Measurements from ENCODE around the gene PSMD10. TPM values are rescaled to one million over a fixed set of nuclear protein-coding genes. Genes with fewer than 3 reads are reported as not detected.
A peak's percentile ranks its signal among the peaks of the same experiment; 100 is the strongest.

PSMD10 gene, protein sequence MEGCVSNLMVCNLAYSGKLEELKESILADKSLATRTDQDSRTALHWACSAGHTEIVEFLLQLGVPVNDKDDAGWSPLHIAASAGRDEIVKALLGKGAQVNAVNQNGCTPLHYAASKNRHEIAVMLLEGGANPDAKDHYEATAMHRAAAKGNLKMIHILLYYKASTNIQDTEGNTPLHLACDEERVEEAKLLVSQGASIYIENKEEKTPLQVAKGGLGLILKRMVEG
- 10 to 100 TPM; 32.9 to 33.7 TPM for total RNA-seq

DNA sequence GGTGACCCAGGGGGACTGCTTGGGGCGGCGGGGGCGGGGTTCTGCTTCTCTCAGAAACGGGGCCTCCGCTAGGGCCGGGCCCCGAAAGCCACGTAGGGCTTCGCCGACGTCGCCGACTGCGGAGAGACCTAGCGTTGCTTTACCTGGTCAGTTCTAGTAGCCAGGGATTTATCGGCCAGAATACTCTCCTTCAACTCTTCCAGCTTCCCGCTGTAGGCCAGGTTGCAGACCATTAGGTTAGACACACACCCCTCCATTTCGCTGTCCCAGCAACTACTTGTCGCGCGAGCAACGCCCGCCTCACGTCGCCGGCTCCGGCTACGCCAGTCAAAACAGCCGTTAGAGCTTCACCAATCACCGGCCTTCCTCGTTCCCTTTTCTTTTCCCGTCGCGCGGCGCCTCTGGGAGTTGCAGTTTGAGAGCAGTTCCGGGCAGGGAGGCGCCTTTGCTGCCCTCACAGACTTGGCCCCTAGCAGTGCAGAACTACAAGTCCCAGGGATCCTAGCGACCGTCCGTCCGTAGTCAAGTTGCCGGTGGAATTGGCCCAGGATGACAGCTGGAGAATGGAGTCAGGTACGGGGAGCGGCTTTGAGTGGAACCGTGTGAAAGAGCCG is at the start of gene PSMD10, which contains the start of gene ATG4A:
Gene PSMD10, minus strand, starts transcription at position 279 of the 614 bp plus-strand sequence. Its CDS starts 22 bp downstream, at position 257.
Gene ATG4A, plus strand, starts transcription at position 515 of the 614 bp plus-strand sequence. Its CDS starts 49 bp downstream, at position 564.
- Mint-ChIP-seq H3K36me3 (ENCODE audit: low read depth) (no peaks in the 10 kb centered on the region), H3K4me1 (peaks cover 19% of the 10 kb centered on the region), H3K4me3 (no peak within 1 kb of the TSS), H3K27ac (no peak within 1 kb of the TSS), H3K27me3 (no peaks in the 10 kb centered on the region), H3K9me3 (no peaks in the 10 kb centered on the region)
- ChIA-PET CTCF (no interaction called here), POLR2A (no interaction called here)
- DNase-seq, result peak; percentile 93

DNA sequence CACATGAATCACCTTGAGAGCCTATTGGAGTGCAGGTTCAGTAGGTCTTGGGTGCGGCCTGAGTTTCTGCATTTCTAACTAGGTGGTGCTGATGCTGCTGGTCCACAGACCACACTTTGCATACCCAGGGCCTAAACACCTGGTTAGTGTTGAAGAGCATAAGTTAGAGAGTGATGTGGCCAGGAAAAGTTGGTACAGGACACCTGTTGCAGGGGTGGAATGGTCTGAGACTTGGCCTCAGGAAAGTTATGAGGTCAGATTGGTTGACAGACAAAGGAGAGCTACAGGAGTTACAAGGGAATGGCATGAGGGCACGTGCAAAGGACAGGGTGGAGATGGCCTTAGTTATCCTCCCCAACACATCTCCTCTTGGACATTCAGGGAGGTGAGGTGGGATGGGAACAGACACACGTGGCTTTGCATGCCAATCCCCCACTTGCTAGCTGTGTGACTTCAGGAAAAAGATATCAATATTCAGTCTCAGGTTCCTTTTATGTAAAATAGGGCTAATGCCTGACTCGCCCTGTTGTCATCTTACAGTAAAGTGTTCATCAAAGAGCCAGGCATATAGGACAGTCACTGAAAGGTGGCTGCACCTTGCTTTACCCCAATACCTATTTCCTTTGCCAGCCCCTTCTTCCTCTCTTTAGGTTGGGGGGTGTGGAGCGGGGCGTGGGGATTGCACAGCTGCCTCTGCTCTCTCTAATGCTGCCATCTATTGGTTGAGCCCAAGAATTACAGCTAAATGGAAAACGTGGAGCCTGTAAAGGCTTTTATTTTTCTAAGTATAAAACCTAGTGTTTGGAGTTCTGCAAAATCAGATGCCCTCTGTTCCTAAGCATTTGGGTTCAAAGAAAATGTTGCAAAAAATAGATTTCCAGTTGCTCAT is 47.7 kb upstream of the PSMD10 start:
- ChIA-PET CTCF (interaction anchor here (1.2 to 1.3 kb wide), 2 partner anchors 12 to 14 kb away, joined by 3 to 4 read pairs; no protein-coding TSS in a partner anchor), POLR2A (no interaction called here)
- Mint-ChIP-seq H3K36me3 (ENCODE audit: low read depth) (peaks cover 7% of the 10 kb centered on the region), H3K4me1 (no peaks in the 10 kb centered on the region), H3K27ac (no peak overlapping the region), H3K4me3 (no peak overlapping the region), H3K27me3 (no peaks in the 10 kb centered on the region), H3K9me3 (no peaks in the 10 kb centered on the region)
- no peak for DNase-seq

- peaks cover 14% of the 10 kb centered on the region for H3K36me3 Mint-ChIP-seq (ENCODE audit: low read depth)
- DNase-seq, result no peak
- H3K4me3 Mint-ChIP-seq, result no peak overlapping the region
- POLR2A ChIA-PET, result no interaction called here
- CTCF ChIA-PET, result no interaction called here
- H3K27me3 Mint-ChIP-seq, result no peaks in the 10 kb centered on the region
- no peaks in the 10 kb centered on the region for H3K9me3 Mint-ChIP-seq
- H3K27ac Mint-ChIP-seq, result no peak overlapping the region
- H3K4me1 Mint-ChIP-seq, result no peaks in the 10 kb centered on the region
Measured at GRCh38 chrX:108134724-108135123, 43.4 kb upstream of the PSMD10 start.

GRCh38 chrX:108132876-108133275 is 41.5 kb upstream of the PSMD10 start:
- Mint-ChIP-seq H3K27me3 (no peaks in the 10 kb centered on the region), H3K27ac (no peak overlapping the region), H3K4me1 (no peaks in the 10 kb centered on the region), H3K36me3 (ENCODE audit: low read depth) (peaks cover 14% of the 10 kb centered on the region), H3K9me3 (no peaks in the 10 kb centered on the region), H3K4me3 (no peak overlapping the region)
- ChIA-PET CTCF (no interaction called here), POLR2A (no interaction called here)
- no peak for DNase-seq

GRCh38 chrX:108132034-108132433 is 40.7 kb upstream of the PSMD10 start:
- ChIA-PET CTCF (no interaction called here), POLR2A (no interaction called here)
- no peaks in the 10 kb centered on the region for H3K4me1 Mint-ChIP-seq
- no peak for DNase-seq
- H3K27ac Mint-ChIP-seq, result no peak overlapping the region
- H3K9me3 Mint-ChIP-seq, result no peaks in the 10 kb centered on the region
- H3K4me3 Mint-ChIP-seq, result no peak overlapping the region
- H3K27me3 Mint-ChIP-seq, result no peaks in the 10 kb centered on the region
- H3K36me3 Mint-ChIP-seq (ENCODE audit: low read depth), result peaks cover 14% of the 10 kb centered on the region

DNA sequence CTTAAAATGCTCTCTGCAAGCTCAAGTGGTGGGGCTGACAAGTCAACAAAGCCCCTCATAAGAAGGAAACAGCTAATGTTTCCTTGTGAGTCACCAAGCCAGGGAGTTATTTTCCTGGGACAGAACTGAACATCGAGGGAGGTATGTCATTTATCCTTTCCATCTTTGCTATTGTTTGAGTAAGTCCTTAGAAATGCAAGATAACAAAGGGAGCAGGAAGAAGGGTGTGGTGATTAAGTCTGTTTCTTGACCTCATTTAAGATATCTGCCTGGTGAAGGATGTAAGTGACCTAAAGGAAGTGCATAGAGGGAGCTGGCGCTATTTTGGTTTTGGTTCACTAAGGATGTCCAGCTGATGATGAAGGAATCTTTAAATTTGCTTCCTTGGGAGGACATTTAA is 40.1 kb upstream of the PSMD10 start:
- no peaks in the 10 kb centered on the region for H3K27me3 Mint-ChIP-seq
- no peak overlapping the region for H3K4me3 Mint-ChIP-seq
- H3K27ac Mint-ChIP-seq, result no peak overlapping the region
- ChIA-PET CTCF (no interaction called here), POLR2A (no interaction called here)
- H3K9me3 Mint-ChIP-seq, result no peaks in the 10 kb centered on the region
- peaks cover 14% of the 10 kb centered on the region for H3K36me3 Mint-ChIP-seq (ENCODE audit: low read depth)
- no peaks in the 10 kb centered on the region for H3K4me1 Mint-ChIP-seq
- DNase-seq, result no peak

GRCh38 chrX:108130889-108131288 is 39.5 kb upstream of the PSMD10 start:
- Mint-ChIP-seq H3K27me3 (no peaks in the 10 kb centered on the region), H3K4me3 (no peak overlapping the region), H3K9me3 (no peaks in the 10 kb centered on the region), H3K36me3 (ENCODE audit: low read depth) (peaks cover 14% of the 10 kb centered on the region), H3K27ac (no peak overlapping the region), H3K4me1 (no peaks in the 10 kb centered on the region)
- ChIA-PET POLR2A (no interaction called here), CTCF (no interaction called here)
- no peak for DNase-seq

DNA sequence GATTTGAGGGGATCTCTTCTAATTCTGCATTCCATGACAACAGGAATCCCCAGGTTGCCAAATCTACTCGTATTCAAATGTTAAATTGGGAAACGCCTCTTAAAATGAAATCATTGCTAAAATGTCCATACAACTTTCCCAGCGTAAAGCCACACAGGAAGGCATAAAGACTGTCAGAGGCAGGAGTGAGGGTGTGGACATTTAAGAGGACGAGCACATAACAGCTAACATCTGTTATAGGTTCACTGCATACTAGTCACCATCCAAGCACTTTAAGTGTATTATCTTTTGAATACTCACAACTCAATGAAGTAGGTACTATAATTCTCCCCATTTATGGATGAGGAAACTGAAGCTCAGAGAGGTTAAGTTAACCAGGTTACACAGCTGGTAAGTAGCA is 35.8 kb upstream of the PSMD10 start:
- Mint-ChIP-seq H3K9me3 (no peaks in the 10 kb centered on the region), H3K27me3 (no peaks in the 10 kb centered on the region), H3K4me3 (no peak overlapping the region), H3K27ac (no peak overlapping the region), H3K36me3 (ENCODE audit: low read depth) (peaks cover 14% of the 10 kb centered on the region), H3K4me1 (no peaks in the 10 kb centered on the region)
- ChIA-PET POLR2A (no interaction called here), CTCF (interaction anchor here (0.7 kb wide), 1 partner anchor 8 kb away, joined by 3 read pairs; no protein-coding TSS in a partner anchor)
- DNase-seq, result no peak

GRCh38 chrX:108126661-108127060 is 35.3 kb upstream of the PSMD10 start:
- Mint-ChIP-seq H3K4me3 (no peak overlapping the region), H3K27me3 (no peaks in the 10 kb centered on the region), H3K9me3 (no peaks in the 10 kb centered on the region), H3K4me1 (no peaks in the 10 kb centered on the region), H3K27ac (no peak overlapping the region), H3K36me3 (ENCODE audit: low read depth) (peaks cover 12% of the 10 kb centered on the region)
- POLR2A ChIA-PET, result no interaction called here
- no peak for DNase-seq
- CTCF ChIA-PET, result no interaction called here

DNA sequence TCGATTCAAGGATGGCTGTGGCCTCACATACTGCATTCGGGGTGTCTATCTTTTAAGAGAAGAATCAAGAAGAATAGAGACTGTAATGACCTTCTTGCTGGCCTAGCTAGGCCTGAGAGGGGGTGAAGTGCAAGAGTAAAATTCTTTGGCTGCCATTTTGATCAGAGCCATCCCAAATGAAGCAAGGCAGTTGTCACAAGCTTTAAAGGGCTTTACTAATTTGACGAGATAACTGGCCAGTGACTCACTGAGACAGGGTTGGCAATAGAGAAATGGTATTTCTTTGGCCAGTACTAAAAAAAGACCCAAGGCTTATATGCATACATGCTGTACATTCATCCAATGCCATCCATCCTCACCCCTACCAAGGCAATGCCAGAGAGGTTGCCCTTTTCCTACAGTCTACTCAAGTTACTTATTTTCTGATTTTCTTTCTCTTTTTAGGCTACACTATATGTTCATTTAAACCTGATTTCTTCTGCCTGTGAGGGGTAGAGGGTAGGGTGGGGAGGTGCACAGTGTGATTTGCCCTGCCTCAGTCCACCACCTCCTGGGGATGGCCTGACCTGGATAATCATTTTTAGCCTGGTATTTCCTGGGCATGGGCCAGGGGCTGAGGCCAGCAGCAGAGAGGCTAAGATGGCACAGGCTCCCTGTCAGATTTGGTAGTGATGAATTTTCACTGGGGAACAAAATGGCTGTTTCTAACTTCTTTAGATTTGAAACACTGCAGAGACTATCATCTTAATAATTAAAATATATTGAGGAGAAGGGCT is 32.4 kb upstream of the PSMD10 start:
- Mint-ChIP-seq H3K4me1 (no peaks in the 10 kb centered on the region), H3K9me3 (no peaks in the 10 kb centered on the region), H3K36me3 (ENCODE audit: low read depth) (peaks cover 2% of the 10 kb centered on the region), H3K4me3 (no peak overlapping the region), H3K27ac (no peak overlapping the region), H3K27me3 (no peaks in the 10 kb centered on the region)
- DNase-seq, result no peak
- ChIA-PET POLR2A (no interaction called here), CTCF (no interaction called here)

DNA sequence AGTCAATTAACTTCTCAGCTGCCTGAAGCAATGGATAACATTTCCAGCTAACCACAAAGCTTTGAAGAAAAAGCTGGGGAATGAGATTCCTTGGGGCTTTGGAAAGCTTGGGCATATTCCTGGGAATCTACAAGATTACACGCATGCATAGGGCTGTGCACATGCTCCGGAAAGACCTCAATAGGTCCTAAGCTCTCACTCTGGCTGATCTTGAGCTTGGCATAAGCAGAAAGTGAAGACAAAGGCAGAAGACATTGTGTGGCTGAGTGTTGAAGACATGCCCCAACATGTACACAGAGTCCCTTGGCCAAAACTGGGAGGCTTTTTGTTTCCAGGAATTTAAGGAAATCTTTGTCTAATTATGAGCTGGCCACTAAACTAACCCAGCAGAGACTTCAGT is 31.4 kb upstream of the PSMD10 start:
- POLR2A ChIA-PET, result no interaction called here
- CTCF ChIA-PET, result interaction anchor here (1.4 kb wide), 1 partner anchor 9 kb away, joined by 3 read pairs; no protein-coding TSS in a partner anchor

DNA sequence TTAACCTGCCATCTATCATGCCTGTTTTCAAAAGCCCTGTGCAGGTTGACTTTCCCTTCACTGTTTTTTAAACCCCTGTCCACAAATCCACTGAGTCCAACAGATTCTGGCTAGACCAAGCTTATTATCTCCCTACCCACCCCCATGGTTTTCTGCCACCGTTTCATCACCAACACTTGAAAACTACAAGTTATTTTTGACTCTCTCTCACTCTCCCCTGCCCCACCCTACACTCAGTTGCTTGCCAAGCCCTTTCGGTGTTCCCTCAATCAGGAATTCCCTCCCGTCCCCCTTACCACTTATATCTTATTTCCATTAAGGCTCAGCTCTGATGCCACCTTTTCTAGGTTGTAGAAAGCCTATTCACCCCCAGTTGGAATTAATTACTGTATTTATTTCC is 29.9 kb upstream of the PSMD10 start:
- Mint-ChIP-seq H3K27ac (no peak overlapping the region), H3K4me3 (no peak overlapping the region), H3K36me3 (ENCODE audit: low read depth) (peaks cover 2% of the 10 kb centered on the region), H3K4me1 (no peaks in the 10 kb centered on the region), H3K9me3 (no peaks in the 10 kb centered on the region), H3K27me3 (no peaks in the 10 kb centered on the region)
- POLR2A ChIA-PET, result no interaction called here
- no peak for DNase-seq
- CTCF ChIA-PET, result interaction anchor here (1.4 kb wide), 1 partner anchor 8 kb away, joined by 3 read pairs; no protein-coding TSS in a partner anchor

More for the DNA sequence above, 31.4 kb upstream of the PSMD10 start:
- no peak for DNase-seq
- Mint-ChIP-seq H3K9me3 (no peaks in the 10 kb centered on the region), H3K27me3 (no peaks in the 10 kb centered on the region), H3K4me1 (no peaks in the 10 kb centered on the region), H3K27ac (no peak overlapping the region), H3K36me3 (ENCODE audit: low read depth) (peaks cover 2% of the 10 kb centered on the region), H3K4me3 (no peak overlapping the region)

Data from activated CD4-positive, alpha-beta T cell treated with anti-CD3 and anti-CD28 coated beads, Interleukin-2, amount 10 ng/mL, durations not matched to agents 7 days and 5 days (primary cell).